Smooth muscle cell (in vitro differentiated cells): ENCODE results near the gene ZNF423. TPM values are rescaled to one million over a fixed set of nuclear protein-coding genes. Genes with fewer than 3 reads are reported as not detected.
A peak's percentile ranks its signal among the peaks of the same experiment; 100 is the strongest.

Experiments
- DNase-seq: peaks from one replicate; lab custom pipeline; 2025; ENCODE audit not compliant: unreplicated experiment; lab: John Stamatoyannopoulos, UW
- H2AFZ ChIP-seq: fragments of 200-600 bp; sonication (generic); 2 replicates; pipeline ENCODE4 v1.6.0; 2016; ENCODE audit warnings: antibody characterized with exemption, low read depth, mild to moderate bottlenecking
- H3F3A ChIP-seq: fragments of 200-600 bp; sonication (generic); 2 replicates; pipeline ENCODE4 v1.6.0; 2017; ENCODE audit warnings: antibody characterized with exemption, low read depth
- H3K27ac ChIP-seq: fragments of 200-600 bp; sonication (generic); 2 replicates; pipeline ENCODE4 v1.5.1; 2016; ENCODE audit warnings: low read depth, mild to moderate bottlenecking
- H3K27me3 ChIP-seq: fragments of 200-600 bp; sonication (generic); 2 replicates; pipeline ENCODE4 v1.6.1; 2016; ENCODE audit warnings: low read depth, mild to moderate bottlenecking
- H3K36me3 ChIP-seq: fragments of 200-600 bp; sonication (generic); 2 replicates; pipeline ENCODE4 v1.5.1; 2016; ENCODE audit warnings: low read depth
- H3K4me1 ChIP-seq: fragments of 200-600 bp; sonication (generic); 2 replicates; pipeline ENCODE4 v1.5.1; 2016; ENCODE audit warnings: low read depth
- H3K4me2 ChIP-seq: fragments of 200-600 bp; sonication (generic); 2 replicates; pipeline ENCODE4 v1.6.0; 2016; ENCODE audit warnings: mild to moderate bottlenecking
- H3K4me3 ChIP-seq: fragments of 200-600 bp; sonication (generic); 2 replicates; pipeline ENCODE4 v1.5.1; 2016; ENCODE audit warnings: mild to moderate bottlenecking
- H3K79me2 ChIP-seq: fragments of 200-600 bp; sonication (generic); 2 replicates; pipeline ENCODE4 v1.6.0; 2016; ENCODE audit warnings: low read depth, mild to moderate bottlenecking
- H3K9ac ChIP-seq: fragments of 200-600 bp; sonication (generic); 2 replicates; pipeline ENCODE4 v1.6.0; 2016; ENCODE audit warnings: low read depth
- H3K9me3 ChIP-seq: fragments of 200-600 bp; sonication (generic); replicated peaks from 2 replicates; pipeline ENCODE4 v1.5.1; 2016; ENCODE audit warnings: low read depth
- H4K20me1 ChIP-seq: fragments of 200-600 bp; sonication (generic); 2 replicates; pipeline ENCODE4 v1.6.0; 2016; ENCODE audit warnings: low read depth
- WGBS: methylation state at CpG from one replicate; pipeline ENCODE4 v1.1.7; 2016; ENCODE audit warnings: low lambda C conversion rate; 5-methylcytosine and 5-hydroxymethylcytosine counted together
- polyA plus RNA-seq: library from polyadenylated mRNA; unstranded; fragments of >200 nt; fragmentation: Nextera tagmentation; extraction: Ambion mirVana; gene quantifications from 2 replicates; pipeline ENCODE4 v1.2.1, GENCODE V29; 2016
- total RNA-seq: library from RNA; depleted of rRNA; stranded (reverse); fragments of >200 nt; gene quantifications from 2 replicates; pipeline ENCODE4 v1.2.3, GENCODE V29; 2014
- TF ChIP-seq, protein P1 (sequence below): fragments of 200-600 bp; sonication (generic); IDR thresholded peaks from 2 replicates; pipeline ENCODE4 v1.5.1; 2017; ENCODE audit warnings: borderline replicate concordance, mild to moderate bottlenecking, antibody characterized with exemption; ENCODE audit not compliant: insufficient read depth, poor library complexity, severe bottlenecking

ZNF423 gene
- total and polyA plus RNA-seq, 2 experiments from 2014 or later: 6.9 to 7.0 TPM

DNA sequence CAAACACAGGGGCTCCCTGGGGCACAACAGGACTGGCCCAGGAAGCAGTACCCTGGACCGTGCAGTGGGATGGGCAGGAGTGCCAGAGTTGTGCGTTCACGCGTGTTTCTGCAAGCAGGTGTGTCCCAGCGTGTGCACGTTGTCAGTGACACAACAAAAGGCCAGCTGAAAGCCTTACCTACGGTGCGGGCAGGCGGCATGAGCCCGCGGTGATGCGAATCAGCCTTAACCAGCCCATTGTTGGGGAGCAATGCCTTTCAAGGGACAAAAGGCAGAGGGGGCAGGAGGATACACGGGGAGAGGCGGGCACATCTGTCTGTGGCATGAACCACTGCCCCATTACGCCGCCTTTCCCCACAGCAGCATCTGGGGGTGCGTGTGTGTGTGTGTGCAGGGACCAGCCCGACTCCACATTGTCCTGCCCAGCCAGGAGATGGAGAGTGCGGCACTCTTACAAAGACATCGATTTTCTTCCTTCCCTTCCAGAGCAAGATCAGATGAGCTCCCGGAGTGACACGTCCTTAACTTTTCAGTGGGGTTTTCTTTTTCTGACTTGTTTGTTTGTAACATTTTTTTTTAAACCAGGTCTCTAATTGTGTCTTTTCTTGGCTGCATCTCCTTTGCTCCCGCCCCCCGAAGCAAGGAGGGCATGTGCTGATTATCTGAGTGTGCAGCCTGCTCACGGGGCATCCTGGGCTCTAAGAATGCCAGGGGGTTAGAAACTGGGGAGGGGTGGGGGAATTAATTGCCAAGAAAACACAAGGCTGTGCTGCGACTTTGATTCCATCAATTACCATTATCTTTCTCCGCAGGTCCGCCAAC lies 158.1 kb downstream of the ZNF423 start:
- Histone ChIP-seq H3K4me2 (peak overlapping the region; percentile 83), H3K79me2 (no peaks in the 10 kb centered on the region), H3K4me1 (peaks cover 72% of the 10 kb centered on the region), H3K27me3 (no peaks in the 10 kb centered on the region), H2AFZ (peak overlapping the region; percentile 58), H3K9me3 (no peaks in the 10 kb centered on the region), H4K20me1 (no peaks in the 10 kb centered on the region), H3K4me3 (peak overlapping the region; percentile 29), H3K9ac (no peak overlapping the region), H3K36me3 (no peaks in the 10 kb centered on the region), H3K27ac (no peak overlapping the region), H3F3A (peaks cover 17% of the 10 kb centered on the region)
- WGBS: 74% methylated on average over 28 of the region's 28 CpGs
- no peak for DNase-seq
- TF ChIP-seq, protein P1, sequence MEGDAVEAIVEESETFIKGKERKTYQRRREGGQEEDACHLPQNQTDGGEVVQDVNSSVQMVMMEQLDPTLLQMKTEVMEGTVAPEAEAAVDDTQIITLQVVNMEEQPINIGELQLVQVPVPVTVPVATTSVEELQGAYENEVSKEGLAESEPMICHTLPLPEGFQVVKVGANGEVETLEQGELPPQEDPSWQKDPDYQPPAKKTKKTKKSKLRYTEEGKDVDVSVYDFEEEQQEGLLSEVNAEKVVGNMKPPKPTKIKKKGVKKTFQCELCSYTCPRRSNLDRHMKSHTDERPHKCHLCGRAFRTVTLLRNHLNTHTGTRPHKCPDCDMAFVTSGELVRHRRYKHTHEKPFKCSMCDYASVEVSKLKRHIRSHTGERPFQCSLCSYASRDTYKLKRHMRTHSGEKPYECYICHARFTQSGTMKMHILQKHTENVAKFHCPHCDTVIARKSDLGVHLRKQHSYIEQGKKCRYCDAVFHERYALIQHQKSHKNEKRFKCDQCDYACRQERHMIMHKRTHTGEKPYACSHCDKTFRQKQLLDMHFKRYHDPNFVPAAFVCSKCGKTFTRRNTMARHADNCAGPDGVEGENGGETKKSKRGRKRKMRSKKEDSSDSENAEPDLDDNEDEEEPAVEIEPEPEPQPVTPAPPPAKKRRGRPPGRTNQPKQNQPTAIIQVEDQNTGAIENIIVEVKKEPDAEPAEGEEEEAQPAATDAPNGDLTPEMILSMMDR: no peak

DNA sequence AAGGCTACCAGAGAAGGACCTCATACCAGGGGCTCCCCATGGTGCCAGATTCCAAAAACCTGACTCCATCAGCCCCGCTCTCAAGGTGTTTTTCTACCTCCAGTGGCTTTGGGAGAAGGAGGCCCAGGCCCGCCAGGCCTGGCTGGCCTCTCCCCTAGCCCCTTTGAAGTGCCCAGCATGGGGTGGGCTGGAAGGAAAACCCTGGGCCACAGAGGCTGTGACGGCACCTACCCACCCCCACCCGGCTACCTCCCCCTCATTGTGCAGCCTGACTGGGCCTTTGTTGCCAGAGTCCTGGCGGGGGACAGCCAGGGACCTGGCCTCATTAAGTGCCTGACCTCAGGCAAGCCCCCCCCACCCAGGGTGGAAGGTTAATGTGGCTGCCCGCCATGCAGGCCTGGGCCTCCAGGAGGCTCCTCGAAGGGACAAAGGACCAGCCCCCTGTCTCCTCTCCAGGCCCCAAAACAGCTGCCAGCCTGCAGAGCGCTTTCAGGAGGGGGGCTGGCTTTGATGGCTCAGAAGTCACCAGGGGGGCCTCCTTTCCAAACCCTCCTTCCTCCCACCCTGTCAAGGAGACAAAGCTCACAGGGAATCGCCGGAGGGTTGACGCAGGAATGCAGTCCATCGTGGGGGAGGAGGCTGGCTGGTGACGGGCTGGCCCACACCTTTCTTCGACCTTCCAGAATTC lies 159.4 kb downstream of the ZNF423 start:
- Histone ChIP-seq H3K4me2 (no peak overlapping the region), H3K9me3 (no peaks in the 10 kb centered on the region), H3F3A (peaks cover 12% of the 10 kb centered on the region), H2AFZ (no peak overlapping the region), H3K27ac (no peak overlapping the region), H3K9ac (no peak overlapping the region), H3K36me3 (no peaks in the 10 kb centered on the region), H3K79me2 (no peaks in the 10 kb centered on the region), H4K20me1 (no peaks in the 10 kb centered on the region), H3K4me3 (no peak overlapping the region), H3K27me3 (no peaks in the 10 kb centered on the region), H3K4me1 (peaks cover 62% of the 10 kb centered on the region)
- WGBS: 40% methylated on average over 13 of the region's 14 CpGs
- no peak for DNase-seq
- TF ChIP-seq, protein P1: no peak

DNA sequence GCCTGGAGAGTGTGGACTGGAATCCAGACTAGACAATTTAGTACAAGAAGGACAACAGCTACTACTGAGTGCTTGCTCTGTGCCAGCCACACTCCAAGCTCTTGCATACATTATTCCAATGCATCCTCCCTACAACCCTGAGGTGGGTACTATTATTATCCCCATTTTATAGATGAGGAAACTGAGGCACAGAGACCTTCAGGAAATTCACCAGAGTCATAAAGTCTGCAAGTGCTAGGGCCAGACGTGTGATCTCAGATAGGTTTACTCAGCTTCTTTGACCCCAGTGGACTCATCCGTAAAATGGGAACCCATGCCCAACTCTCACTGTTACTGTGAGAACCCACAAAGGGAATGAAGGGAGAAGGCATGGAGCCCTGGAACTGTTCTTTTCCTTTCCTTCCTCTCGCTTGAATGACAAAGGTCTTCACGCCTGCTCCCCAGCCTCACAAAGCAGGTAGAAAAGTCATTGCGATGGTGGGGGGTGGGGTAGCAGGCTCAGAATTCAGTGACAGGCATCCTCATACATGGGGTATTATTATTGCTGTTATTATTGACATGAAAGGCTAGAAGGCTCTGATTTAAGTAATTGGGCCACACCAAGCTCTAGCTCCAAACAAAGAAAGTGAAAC lies 160.0 kb downstream of the ZNF423 start:
- H4K20me1 ChIP-seq: no peaks in the 10 kb centered on the region
- TF ChIP-seq, protein P1: no peak

More for the DNA sequence above, 160.0 kb downstream of the ZNF423 start:
- Histone ChIP-seq H3F3A (peaks cover 7% of the 10 kb centered on the region), H3K27me3 (no peaks in the 10 kb centered on the region), H3K4me2 (no peak overlapping the region), H3K4me3 (no peak overlapping the region), H3K79me2 (no peaks in the 10 kb centered on the region), H3K27ac (no peak overlapping the region), H3K9me3 (no peaks in the 10 kb centered on the region), H2AFZ (no peak overlapping the region), H3K4me1 (peaks cover 55% of the 10 kb centered on the region), H3K9ac (no peak overlapping the region), H3K36me3 (no peaks in the 10 kb centered on the region)
- no peak for DNase-seq
- 88% methylated on average over 5 of the region's 5 CpGs for WGBS
